ENCODE measurements around the gene RIGI.

Gene RIGI

GRCh38 chr9:32501868-32502267 lies 24.1 kb downstream of the RIGI start:
- TF ChIP-seq CTCF (IDR thresholded peaks at IDR 0.05; ENCODE audit: insufficient read depth, low read length, missing control alignments), result no peak
- no peak for DNase-seq (ENCODE audit: low read depth, low spot score)
- ChIA-PET POLR2A (no interaction called here), CTCF (no interaction called here)
- no peak overlapping the region for H3K4me3 ChIP-seq (ENCODE audit: low read depth, low read length)

DNA sequence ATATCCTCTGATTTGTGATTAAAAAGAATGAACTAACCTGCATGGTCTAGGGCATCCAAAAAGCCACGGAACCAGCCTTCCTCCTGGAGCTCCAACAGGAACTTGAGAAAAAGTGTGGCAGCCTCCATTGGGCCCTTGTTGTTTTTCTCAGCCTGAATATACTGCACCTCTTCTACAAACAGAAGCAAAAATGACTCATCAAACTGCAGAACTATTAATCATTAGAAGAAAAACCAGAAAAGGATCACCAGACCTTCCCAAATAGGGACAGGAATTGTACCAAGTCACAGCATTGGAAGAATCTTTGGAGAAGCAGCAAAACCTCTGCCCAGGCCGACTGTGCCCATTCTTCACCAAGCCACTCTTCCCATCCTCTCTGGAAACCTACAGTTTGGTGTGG lies 25.2 kb downstream of the RIGI start:
- no peak for TF ChIP-seq CTCF (IDR thresholded peaks at IDR 0.05; ENCODE audit: insufficient read depth, low read length, missing control alignments)
- DNase-seq (ENCODE audit: low read depth, low spot score), result no peak
- CTCF ChIA-PET, result no interaction called here
- POLR2A ChIA-PET, result no interaction called here
- H3K4me3 ChIP-seq (ENCODE audit: low read depth, low read length), result no peak overlapping the region

DNA sequence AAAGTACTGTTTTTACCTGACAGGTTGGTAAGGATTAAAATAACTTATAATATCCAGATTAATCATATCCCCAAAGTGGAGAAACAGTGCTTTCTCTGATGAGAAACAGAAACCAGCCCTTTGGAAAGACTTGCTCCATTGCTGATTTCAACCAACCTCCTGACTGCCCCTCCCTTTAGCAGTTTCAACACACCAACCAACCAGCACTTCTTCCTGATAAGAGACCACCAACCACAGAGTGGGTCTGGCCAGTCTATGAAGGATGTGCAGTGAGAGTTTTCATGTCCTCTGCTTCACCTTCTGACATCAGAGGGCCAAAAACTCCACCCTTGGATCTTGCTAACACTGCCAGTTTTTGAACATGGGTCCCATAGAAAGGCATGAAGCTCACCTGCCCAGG lies 28.1 kb downstream of the RIGI start:
- no peak for DNase-seq (ENCODE audit: low read depth, low spot score)
- no peak overlapping the region for H3K4me3 ChIP-seq (ENCODE audit: low read depth, low read length)
- ChIA-PET POLR2A (no interaction called here), CTCF (interaction anchor here (1.2 kb wide), 1 partner anchor 10 kb away, joined by 3 read pairs; no protein-coding TSS in a partner anchor)
- no peak for TF ChIP-seq CTCF (IDR thresholded peaks at IDR 0.05; ENCODE audit: insufficient read depth, low read length, missing control alignments)

DNA sequence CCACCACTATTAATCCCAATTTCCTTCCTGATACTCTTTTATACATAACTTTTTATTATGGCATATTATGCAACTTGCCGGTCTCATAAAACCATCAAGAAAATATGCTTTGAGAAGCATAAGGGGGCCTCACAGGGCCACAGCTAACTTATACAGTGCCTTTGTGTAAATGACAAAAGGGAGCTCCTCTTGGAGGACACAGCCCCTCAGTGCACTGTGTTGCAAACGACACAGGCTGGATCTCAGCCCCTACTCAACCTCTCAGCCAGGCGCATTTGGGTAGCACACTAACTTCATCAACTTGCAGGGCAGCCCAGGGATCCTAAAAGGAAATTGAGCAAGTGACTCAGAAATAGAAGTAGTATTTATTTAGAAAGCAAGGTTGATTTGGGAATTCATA lies 35.4 kb downstream of the RIGI start:
- no peak for DNase-seq (ENCODE audit: low read depth, low spot score)
- CTCF ChIA-PET, result interaction anchor here (1.3 kb wide), 1 partner anchor 90 kb away, joined by 7 read pairs; no protein-coding TSS in a partner anchor
- TF ChIP-seq CTCF (IDR thresholded peaks at IDR 0.05; ENCODE audit: insufficient read depth, low read length, missing control alignments), result no peak

GRCh38 chr9:32487981-32488380 lies 38.0 kb downstream of the RIGI start:
- CTCF ChIA-PET, result interaction anchor here (1.3 to 1.4 kb wide), 4 partner anchors 13 to 104 kb away, joined by 3 to 4 read pairs (median 4); partner anchors contain the start of genes ACO1 and RIGI
- H3K4me3 ChIP-seq (ENCODE audit: low read depth, low read length), result no peak overlapping the region
- peak; percentile 24 for DNase-seq (ENCODE audit: low read depth, low spot score)
- POLR2A ChIA-PET, result no interaction called here
- TF ChIP-seq CTCF (IDR thresholded peaks at IDR 0.05; ENCODE audit: insufficient read depth, low read length, missing control alignments), result no peak

More for the DNA sequence above, 35.4 kb downstream of the RIGI start:
- H3K4me3 ChIP-seq (ENCODE audit: low read depth, low read length), result no peak overlapping the region
- POLR2A ChIA-PET, result no interaction called here

DNA sequence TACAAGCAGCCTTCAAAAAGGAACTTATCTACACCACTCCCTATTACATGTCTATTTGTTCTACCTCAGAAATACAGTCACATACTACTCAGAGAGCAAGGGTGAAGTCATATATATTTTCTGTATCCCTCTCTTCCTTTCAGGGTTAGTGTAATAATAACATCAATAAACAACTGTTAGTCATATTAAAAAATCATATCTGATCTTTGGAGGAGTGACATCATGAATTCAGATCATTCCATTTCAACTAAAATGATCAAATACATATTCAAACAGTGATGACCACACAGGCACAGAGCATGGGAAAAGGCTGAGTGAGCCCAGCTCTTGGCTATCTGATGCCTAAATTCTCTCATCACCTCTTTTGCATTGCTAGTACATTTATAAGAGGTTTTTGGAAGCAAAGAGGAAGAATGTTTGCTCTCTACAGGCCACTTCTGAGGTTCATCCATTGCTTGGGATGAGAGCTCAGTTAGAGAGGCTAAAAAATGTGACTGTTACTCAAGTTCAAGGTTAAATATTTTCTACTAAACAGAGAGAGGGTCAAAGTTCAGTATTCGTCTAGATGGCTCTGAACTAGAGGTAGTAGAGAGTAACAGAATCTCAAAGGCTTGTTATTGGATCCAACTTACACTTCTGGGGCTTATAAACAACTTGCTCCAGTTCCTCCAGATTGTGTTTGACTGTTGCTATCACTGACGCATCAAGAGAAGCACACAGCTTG lies 39.0 kb downstream of the RIGI start:
- DNase-seq (ENCODE audit: low read depth, low spot score), result peak; percentile 14
- TF ChIP-seq CTCF (IDR thresholded peaks at IDR 0.05; ENCODE audit: insufficient read depth, low read length, missing control alignments), result no peak
- CTCF ChIA-PET, result interaction anchor here (1.3 kb wide), 2 partner anchors 39 to 54 kb away, joined by 3 to 4 read pairs; partner anchors contain the start of gene RIGI
- POLR2A ChIA-PET, result no interaction called here
- no peak overlapping the region for H3K4me3 ChIP-seq (ENCODE audit: low read depth, low read length)

Measured in AG04449 (cell line).